HCT116 (cell line): Measurements from ENCODE around the gene WASF1. TPM values are rescaled to one million over a fixed set of nuclear protein-coding genes. Genes with fewer than 3 reads are reported as not detected.

Experiments
- EZH2 ChIP-seq: fragments of 200-600 bp; sonication (generic); IDR thresholded peaks from 2 replicates; pipeline ENCODE4 v1.6.1; 2017; ENCODE audit warnings: antibody characterized with exemption, mixed run types
- POLR2A ChIP-seq: IDR thresholded peaks from 2 replicates; pipeline ENCODE4 v1.7.0; 2011; ENCODE audit warnings: borderline replicate concordance; ENCODE audit not compliant: insufficient read depth, insufficient read length; ENCODE audit errors: extremely low read depth
- POLR2AphosphoS5 ChIP-seq: IDR thresholded peaks from 2 replicates; pipeline ENCODE4 v1.6.1; 2011; ENCODE audit warnings: mild to moderate bottlenecking, low read depth, low read length, moderate library complexity
- RAD21 ChIP-seq: IDR thresholded peaks from 2 replicates; pipeline ENCODE4 v1.6.1; 2012; ENCODE audit warnings: low read depth, mild to moderate bottlenecking
- REST ChIP-seq: IDR thresholded peaks from 2 replicates; pipeline ENCODE4 v1.6.1; 2012; ENCODE audit warnings: low read depth
- SIN3A ChIP-seq: IDR thresholded peaks from 2 replicates; pipeline ENCODE4 v1.6.1; 2012; ENCODE audit warnings: low read depth
- SP1 ChIP-seq: IDR thresholded peaks from 2 replicates; pipeline ENCODE4 v1.6.1; 2012; ENCODE audit warnings: low read depth
- TCF7L2 ChIP-seq: IDR thresholded peaks from 2 replicates; pipeline ENCODE4 v1.7.0; 2011; ENCODE audit warnings: borderline replicate concordance, inconsistent platforms; ENCODE audit not compliant: insufficient read depth, insufficient read length; ENCODE audit errors: extremely low read depth
- YY1 ChIP-seq: IDR thresholded peaks from 2 replicates; pipeline ENCODE4 v1.6.1; 2011; ENCODE audit warnings: low read length, low read depth, moderate library complexity, mild to moderate bottlenecking; ENCODE audit not compliant: insufficient replicate concordance; ENCODE audit errors: extremely low read depth
- ZBTB33 ChIP-seq: IDR thresholded peaks from 2 replicates; pipeline ENCODE4 v1.6.1; 2011; ENCODE audit warnings: mild to moderate bottlenecking, low read length, moderate library complexity; ENCODE audit not compliant: insufficient replicate concordance; ENCODE audit errors: extremely low read depth
- total RNA-seq: library from RNA; stranded (reverse); gene quantifications from one replicate; pipeline ENCODE4 v1.2.1, GENCODE V29; 2021; ENCODE audit not compliant: unreplicated experiment

The WASF1 gene
- total RNA-seq, 1 experiment from 2014 or later: 25.9 TPM

GRCh38 chr6:110190726-110191125 is 11.3 kb upstream of the WASF1 start (continued):
- no peak for TF ChIP-seq REST
- TF ChIP-seq RAD21: no peak
- TF ChIP-seq POLR2AphosphoS5: no peak
- TF ChIP-seq ZBTB33: no peak
- no peak for TF ChIP-seq POLR2A
- no peak for TF ChIP-seq SIN3A
- TF ChIP-seq TCF7L2: no peak
- TF ChIP-seq EZH2: no peak
- TF ChIP-seq YY1: no peak
- TF ChIP-seq SP1: no peak
- TF ChIP-seq, all 23 proteins: peak for 0
